OCI-M2 (cell line): Measurements from ENCODE around the gene IFNGR1.
"Not testable (repeated sequence)": the region's sequence is repeated elsewhere in the genome, so short reads cannot be mapped to it uniquely, and the experiment has no call there.

ENCODE experiments used
- DNase-seq: peaks from one replicate; lab custom pipeline; 2025; ENCODE audit not compliant: unreplicated experiment; lab: John Stamatoyannopoulos, UW

Gene IFNGR1

GRCh38 chr6:137218917-137219663, at the start of gene IFNGR1:
Gene IFNGR1, minus strand, starts transcription at chr6:137219385. Its CDS starts 58 bp downstream, at chr6:137219327.
- DNase-seq: peak; percentile 55

- DNase-seq: no peak
These were observed 49.7 kb upstream of the IFNGR1 start for GRCh38 chr6:137268911-137269310.

- no peak for DNase-seq
These were observed 47.1 kb upstream of the IFNGR1 start for GRCh38 chr6:137266309-137266586.

- no peak for DNase-seq
These were observed 46.5 kb upstream of the IFNGR1 start for GRCh38 chr6:137265561-137266308.

DNA sequence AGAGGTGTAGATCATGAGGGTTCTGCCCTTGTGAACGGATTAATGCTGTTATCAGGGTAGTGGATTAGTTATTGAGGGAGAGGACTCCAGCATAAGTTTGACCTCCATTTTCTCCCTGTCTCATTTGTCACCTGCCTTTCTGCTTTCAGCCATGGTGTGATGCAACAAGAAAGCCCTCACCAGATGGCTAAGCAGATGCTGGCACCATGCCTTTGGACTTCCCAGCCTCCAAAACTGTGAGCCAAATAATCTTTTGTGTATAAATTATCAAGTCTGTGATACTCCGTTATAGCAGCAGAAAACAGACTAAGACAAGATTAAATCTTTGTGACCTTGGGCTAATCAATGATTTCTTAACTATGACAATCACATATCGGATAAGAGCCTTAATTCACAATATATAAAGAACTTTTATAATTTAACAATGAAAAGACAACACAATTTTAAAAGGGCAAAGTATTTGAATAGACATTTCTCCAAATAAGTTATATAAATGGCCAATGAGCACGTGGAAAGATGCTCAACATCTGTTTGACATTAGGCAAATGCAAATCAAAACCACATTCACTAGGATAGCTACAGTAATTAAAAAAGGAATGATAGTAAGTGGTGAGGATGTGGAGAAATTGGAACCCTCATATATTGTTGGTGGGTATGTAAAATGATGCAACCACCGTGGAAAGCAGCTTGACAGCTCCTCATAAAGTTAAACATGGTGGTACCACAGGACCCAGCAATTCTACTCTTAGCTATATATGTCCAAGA, 45.3 kb upstream of the IFNGR1 start:
- DNase-seq: no peak

DNA sequence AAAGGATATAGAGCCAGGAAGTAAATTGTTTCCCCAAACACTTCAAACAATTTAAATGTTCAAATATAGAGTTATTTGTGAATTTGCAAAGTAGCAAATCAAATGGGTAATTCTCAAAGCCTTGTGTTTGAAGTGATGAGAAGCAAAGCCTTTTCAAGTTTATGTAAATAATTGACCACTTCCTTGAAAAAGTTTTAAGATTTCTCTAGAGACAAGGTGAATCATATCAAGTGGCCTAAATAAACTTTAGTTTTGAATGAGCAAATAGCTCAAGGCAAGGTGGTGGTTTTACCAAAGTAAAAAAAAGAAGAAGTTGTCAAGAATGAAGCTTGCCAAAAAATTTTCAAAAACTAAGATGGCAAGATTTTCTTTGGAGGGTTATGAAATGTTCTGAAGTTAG, 42.6 kb upstream of the IFNGR1 start:
- no peak for DNase-seq

DNA sequence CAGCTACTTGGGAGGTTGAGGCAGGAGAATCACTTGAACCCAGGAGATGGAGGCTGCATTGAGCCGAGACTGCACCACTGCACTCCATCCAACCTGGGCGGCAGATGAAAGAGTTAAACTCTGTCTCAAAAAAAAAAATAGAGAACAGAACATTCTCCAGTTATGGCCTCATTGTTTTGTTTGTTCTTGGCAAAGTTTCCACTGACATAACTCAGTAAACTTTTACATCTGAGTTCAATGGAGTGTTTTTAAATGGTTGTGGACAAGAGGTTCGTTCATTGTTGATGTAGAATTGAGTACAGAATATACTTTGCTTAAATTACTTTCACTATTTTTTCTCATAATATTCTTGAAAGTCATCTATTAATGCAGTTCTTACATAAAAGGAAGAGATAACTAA, 42.2 kb upstream of the IFNGR1 start:
- DNase-seq: no peak

DNA sequence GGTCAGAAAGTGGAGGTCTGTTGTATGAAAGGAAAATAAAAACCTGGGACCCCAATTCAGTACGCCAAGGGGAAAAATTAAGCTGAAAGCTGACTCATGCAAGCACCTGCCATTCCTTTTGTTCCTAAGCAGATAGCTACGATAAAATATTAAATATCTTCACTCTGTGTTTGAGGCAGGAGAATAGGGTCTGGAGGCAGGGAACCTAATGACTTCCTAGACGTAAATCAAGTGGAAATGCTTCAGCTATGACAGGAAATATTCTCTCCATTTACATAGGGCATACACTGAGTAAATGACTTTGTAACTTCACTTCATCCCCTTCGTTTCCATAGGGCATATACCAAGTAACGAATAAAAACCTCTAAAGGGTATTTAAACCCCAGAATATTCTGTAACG, 41.0 kb upstream of the IFNGR1 start:
- DNase-seq: no peak

- DNase-seq: no peak
These were observed 40.2 kb upstream of the IFNGR1 start for GRCh38 chr6:137259349-137259748.

- DNase-seq: no peak
These were observed 39.0 kb upstream of the IFNGR1 start for GRCh38 chr6:137258170-137258569.

DNA sequence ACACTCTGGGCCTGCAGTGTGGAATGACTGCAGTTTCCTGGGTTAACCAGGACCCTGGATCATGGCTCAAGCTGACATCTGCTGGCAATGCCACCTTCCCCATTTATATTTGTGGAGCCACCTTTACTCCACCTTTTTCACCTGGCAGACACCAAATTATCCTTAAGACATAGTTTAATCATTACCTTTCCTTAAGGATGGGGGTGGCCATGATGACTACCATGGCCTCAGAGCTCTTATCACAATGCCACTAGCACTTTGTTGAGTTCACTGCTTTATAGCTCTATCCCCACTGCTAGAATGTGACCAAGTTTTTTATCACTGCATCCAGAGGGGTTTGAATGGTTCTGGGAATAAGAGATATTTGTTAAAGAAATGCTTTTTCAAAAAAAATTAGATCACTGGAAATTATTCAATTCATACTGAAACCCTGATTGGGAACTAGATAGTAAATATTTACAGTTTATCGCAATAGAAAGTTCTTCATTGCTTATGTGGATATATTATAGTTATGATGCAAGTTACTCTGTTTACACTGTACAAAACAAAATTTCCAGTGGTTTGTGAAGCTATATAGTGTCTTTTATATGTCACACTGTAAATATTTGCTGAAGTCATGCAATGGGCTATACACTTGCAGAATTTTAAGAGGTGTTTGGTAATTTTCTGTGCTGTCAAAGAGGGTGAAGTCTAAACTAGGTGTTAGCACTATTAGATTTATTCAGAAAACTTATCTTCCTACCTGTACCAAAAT, 37.3 kb upstream of the IFNGR1 start:
- DNase-seq: no peak

GRCh38 chr6:137254966-137255365, 35.8 kb upstream of the IFNGR1 start:
- DNase-seq: no peak

DNA sequence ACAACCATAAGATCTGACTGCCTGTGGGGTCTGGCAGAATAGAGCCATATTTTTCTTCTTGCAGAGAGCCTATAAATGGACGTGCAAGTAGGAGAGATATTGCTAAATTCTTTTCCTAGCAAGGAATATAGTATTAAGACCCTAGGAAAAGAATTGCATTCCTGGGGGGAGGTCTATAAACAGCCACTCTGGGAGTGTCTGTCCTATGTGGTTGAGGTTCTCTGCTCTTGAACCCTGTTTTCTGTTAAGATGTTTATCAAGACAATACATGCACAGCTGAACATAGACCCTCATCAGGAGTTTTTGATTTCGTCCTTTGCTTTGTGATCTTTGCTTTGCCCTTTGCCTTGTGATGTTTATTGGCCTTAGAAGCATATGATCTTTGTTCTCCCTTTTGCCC, 35.2 kb upstream of the IFNGR1 start:
- not testable (repeated sequence) for DNase-seq

DNA sequence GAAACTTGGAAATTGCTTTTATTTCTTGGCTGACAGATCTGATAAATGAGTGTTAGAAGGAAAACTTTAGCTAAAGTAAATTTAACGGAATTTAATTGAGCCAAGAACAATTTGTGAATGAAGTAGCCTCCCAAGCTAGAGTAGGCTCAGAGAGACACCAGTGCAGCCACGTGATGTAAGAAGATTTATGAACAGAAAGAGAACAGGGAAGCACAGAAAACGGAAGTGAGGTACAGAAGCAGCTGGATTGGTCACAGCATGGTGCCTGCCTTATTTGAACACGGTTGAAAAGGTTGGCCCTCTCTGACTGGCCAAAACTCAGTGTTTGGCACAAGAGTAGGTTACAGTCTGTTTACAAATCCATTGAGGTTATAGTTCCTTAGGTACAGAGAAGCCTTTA, 29.5 kb upstream of the IFNGR1 start:
- DNase-seq: no peak

GRCh38 chr6:137247724-137248123, 28.5 kb upstream of the IFNGR1 start:
- DNase-seq: no peak

DNA sequence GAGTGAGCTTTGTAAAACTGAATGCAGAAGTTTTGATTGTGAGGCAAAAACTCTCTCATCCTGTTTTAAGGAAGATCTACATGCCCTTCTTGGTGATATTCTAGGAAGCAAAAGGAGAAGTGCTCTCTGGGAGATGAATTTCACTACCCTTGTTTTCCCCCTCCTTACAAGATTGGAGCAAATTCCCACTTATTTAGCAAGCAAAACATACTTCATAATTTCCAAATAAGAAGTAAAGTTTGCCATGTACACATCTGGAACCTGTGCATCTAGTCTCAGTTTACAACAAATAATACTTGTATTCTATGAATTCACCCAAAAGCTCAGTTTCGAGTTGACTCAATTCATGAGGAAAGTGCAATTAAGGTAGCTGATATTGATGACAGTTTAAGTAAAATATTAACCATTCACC, 27.6 kb upstream of the IFNGR1 start:
- no peak for DNase-seq

GRCh38 chr6:137246164-137246563, 27.0 kb upstream of the IFNGR1 start:
- DNase-seq: no peak

GRCh38 chr6:137241481-137242038, 22.4 kb upstream of the IFNGR1 start:
- DNase-seq: no peak

DNA sequence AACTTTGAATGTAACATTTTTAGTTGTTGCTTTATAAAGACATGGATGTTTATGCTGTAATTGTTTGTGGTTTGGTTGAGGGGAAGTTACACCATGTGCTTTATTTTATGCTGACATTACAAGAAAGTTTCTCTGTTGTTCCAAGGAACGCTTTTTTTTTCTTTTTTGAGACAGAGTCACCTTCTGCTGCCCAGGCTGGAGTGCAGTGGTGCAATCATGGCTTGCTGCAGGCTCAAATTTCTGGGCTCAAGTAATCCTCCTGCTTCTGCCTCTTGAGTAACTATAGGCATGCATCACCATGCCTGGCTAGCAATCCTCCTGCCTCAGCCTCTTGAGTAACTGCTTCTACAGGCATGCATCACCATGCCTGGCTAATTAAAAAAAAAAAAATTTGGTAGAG, 21.0 kb upstream of the IFNGR1 start:
- DNase-seq: no peak

- no peak for DNase-seq
These were observed 18.4 kb upstream of the IFNGR1 start for GRCh38 chr6:137237413-137238170.
